ENCODE data around the gene RGS19. TPM values are rescaled to one million over a fixed set of nuclear protein-coding genes. Genes with fewer than 3 reads are reported as not detected.

RGS19 gene
- total RNA-seq, 1 experiment from 2014 or later = 16.4 TPM

- no peaks in the 10 kb centered on the region for H3K27me3 ChIP-seq (replicated peaks; ENCODE audit: insufficient read depth, low read depth, low read length, poor library complexity)
- H3K4me3 ChIP-seq (ENCODE audit: low read depth, low read length, poor library complexity, severe bottlenecking) = no peak overlapping the region
- H3K9me3 ChIP-seq (ENCODE audit: low read depth, low read length, poor library complexity, severe bottlenecking) = no peaks in the 10 kb centered on the region
- POLR2A ChIA-PET (ENCODE audit: low non-redundant PET) = no interaction called here
- intact Hi-C loops (cut with micrococcal nuclease; ENCODE audit: unreplicated experiment) = no loop called here
- no peaks in the 10 kb centered on the region for H3K4me1 ChIP-seq (ENCODE audit: insufficient read depth, low read length, poor library complexity, severe bottlenecking)
- H3K27ac ChIP-seq (ENCODE audit: low read depth, low read length, poor library complexity, severe bottlenecking) = no peak overlapping the region
- CTCF ChIA-PET = no interaction called here
- H3K36me3 ChIP-seq (ENCODE audit: insufficient read depth, low read length, poor library complexity, severe bottlenecking) = no peaks in the 10 kb centered on the region
- peak; percentile 53 for DNase-seq (ENCODE audit: low spot score)
- no TSS peak for BruUV-seq (replicated peaks)
- TF ChIP-seq CTCF (conservative IDR thresholded peaks at IDR 0.05; ENCODE audit: low read depth, low read length) (no peak), EZH2 (IDR thresholded peaks at IDR 0.05; ENCODE audit: borderline replicate concordance, low read depth, low read length, poor library complexity, severe bottlenecking) (no peak)
Measured at GRCh38 chr20:64111841-64112641, 32.7 kb upstream of the RGS19 start.

DNA sequence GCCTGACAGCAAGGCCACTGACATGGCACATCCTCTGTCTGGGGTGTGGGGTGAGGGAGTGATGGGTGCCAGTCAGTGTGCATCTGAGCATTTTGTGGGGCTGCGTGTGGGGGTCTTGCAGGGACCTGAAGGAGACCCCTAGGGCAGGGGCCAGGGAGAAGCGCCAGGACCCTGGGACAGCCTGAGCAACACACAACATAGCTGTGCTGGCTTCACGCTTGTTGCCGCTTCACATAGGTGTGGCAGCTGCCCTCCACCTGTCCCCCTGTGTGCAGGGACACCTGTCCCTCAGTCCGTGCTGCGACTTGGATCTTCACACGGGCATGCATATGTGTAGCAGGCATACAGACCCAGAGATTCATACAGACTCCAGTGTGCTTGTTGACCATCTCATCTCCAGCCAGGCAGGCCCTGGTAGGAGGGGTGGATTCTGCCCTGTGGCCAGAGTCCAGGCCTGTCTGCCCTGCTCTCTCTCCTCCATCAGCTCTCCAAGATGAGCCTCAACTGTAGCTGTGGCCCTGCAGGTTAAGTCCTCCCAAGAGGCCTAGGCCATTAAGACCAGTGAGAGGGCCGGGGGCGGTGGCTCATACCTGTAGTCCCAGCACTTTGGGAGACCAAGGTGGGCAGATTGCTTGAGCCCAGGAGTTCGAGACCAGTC, 31.2 kb upstream of the RGS19 start:
- Histone ChIP-seq H3K9me3 (ENCODE audit: low read depth, low read length, poor library complexity, severe bottlenecking) (no peaks in the 10 kb centered on the region), H3K36me3 (ENCODE audit: insufficient read depth, low read length, poor library complexity, severe bottlenecking) (no peaks in the 10 kb centered on the region), H3K4me3 (ENCODE audit: low read depth, low read length, poor library complexity, severe bottlenecking) (no peak overlapping the region), H3K27ac (ENCODE audit: low read depth, low read length, poor library complexity, severe bottlenecking) (no peak overlapping the region), H3K27me3 (replicated peaks; ENCODE audit: insufficient read depth, low read depth, low read length, poor library complexity) (no peaks in the 10 kb centered on the region), H3K4me1 (ENCODE audit: insufficient read depth, low read length, poor library complexity, severe bottlenecking) (no peaks in the 10 kb centered on the region)
- ChIA-PET POLR2A (ENCODE audit: low non-redundant PET) (no interaction called here), CTCF (no interaction called here)
- DNase-seq (ENCODE audit: low spot score) = no peak
- intact Hi-C loops (cut with micrococcal nuclease; ENCODE audit: unreplicated experiment) = no loop called here
- no TSS peak for BruUV-seq (replicated peaks)
- no peak for TF ChIP-seq EZH2 (IDR thresholded peaks at IDR 0.05; ENCODE audit: borderline replicate concordance, low read depth, low read length, poor library complexity, severe bottlenecking)
- TF ChIP-seq CTCF (conservative IDR thresholded peaks at IDR 0.05; ENCODE audit: low read depth, low read length) = no peak

DNA sequence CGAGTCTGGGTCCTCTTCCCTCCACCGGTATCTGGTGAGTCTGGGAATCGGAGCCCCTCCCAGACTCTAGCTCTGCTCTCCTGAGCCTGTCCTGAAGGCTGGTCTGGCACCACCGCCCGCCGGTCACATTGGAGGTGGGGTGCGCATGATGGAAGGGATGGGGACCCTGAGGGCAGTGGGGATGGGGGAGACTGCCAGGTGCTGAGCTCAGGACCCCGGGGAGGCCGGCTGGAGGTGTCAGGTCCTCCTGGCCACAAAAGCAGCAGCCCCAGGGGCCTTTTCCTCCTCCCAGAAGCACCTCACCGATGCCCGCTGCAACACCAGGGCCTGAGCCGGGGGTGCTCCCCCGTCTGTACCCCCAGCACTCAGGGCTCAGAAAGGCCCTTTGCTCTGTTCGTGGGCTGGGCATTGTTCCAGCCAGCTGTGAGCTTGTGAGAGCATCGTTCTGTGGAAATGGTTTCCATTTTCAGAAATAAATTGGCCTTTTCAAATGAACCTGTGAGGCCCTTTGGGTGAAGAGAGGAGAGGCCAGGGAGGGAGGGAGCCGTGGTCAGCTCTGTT, 30.6 kb upstream of the RGS19 start:
- H3K27ac ChIP-seq (ENCODE audit: low read depth, low read length, poor library complexity, severe bottlenecking) = no peak overlapping the region
- H3K4me1 ChIP-seq (ENCODE audit: insufficient read depth, low read length, poor library complexity, severe bottlenecking) = no peaks in the 10 kb centered on the region
- CTCF ChIA-PET = no interaction called here
- no TSS peak for BruUV-seq (replicated peaks)
- no peaks in the 10 kb centered on the region for H3K36me3 ChIP-seq (ENCODE audit: insufficient read depth, low read length, poor library complexity, severe bottlenecking)
- H3K27me3 ChIP-seq (replicated peaks; ENCODE audit: insufficient read depth, low read depth, low read length, poor library complexity) = no peaks in the 10 kb centered on the region
- POLR2A ChIA-PET (ENCODE audit: low non-redundant PET) = no interaction called here
- intact Hi-C loops (cut with micrococcal nuclease; ENCODE audit: unreplicated experiment) = no loop called here
- no peak for DNase-seq (ENCODE audit: low spot score)
- no peak for TF ChIP-seq EZH2 (IDR thresholded peaks at IDR 0.05; ENCODE audit: borderline replicate concordance, low read depth, low read length, poor library complexity, severe bottlenecking)
- no peak for TF ChIP-seq CTCF (conservative IDR thresholded peaks at IDR 0.05; ENCODE audit: low read depth, low read length)
- H3K4me3 ChIP-seq (ENCODE audit: low read depth, low read length, poor library complexity, severe bottlenecking) = no peak overlapping the region
- H3K9me3 ChIP-seq (ENCODE audit: low read depth, low read length, poor library complexity, severe bottlenecking) = no peaks in the 10 kb centered on the region
